ENCODE measurements around the gene GGCX.

Gene GGCX

GRCh38 chr2:85591563-85591962 is 30.3 kb upstream of the GGCX start:
- Histone ChIP-seq H3K27me3 (ENCODE audit: low read depth, low read length) (no peaks in the 10 kb centered on the region), H3K4me1 (ENCODE audit: control insufficient read depth in 1 of 2, insufficient read depth in 2 of 2, low read length in 2 of 2) (peaks cover 14 to 36% of the 10 kb centered on the region in 2 donors), H3K27ac (ENCODE audit: low read length) (no peak overlapping the region), H3K4me3 (ENCODE audit: low read depth in 1 of 2, low read length in 2 of 2) (no peak overlapping the region), H3K36me3 (ENCODE audit: control insufficient read depth in 1 of 2, insufficient read depth in 2 of 2, low read length in 2 of 2) (no peaks in the 10 kb centered on the region), H3K9me3 (ENCODE audit: control insufficient read depth in 1 of 2, low read length in 2 of 2) (no peaks in the 10 kb centered on the region)

- Histone ChIP-seq H3K4me1 (ENCODE audit: control insufficient read depth in 1 of 2, insufficient read depth in 2 of 2, low read length in 2 of 2) (peaks cover 9 to 30% of the 10 kb centered on the region in 2 donors), H3K27me3 (ENCODE audit: low read depth, low read length) (no peaks in the 10 kb centered on the region), H3K27ac (ENCODE audit: low read length) (no peak overlapping the region), H3K36me3 (ENCODE audit: control insufficient read depth in 1 of 2, insufficient read depth in 2 of 2, low read length in 2 of 2) (no peaks in the 10 kb centered on the region), H3K9me3 (ENCODE audit: control insufficient read depth in 1 of 2, low read length in 2 of 2) (no peaks in the 10 kb centered on the region), H3K4me3 (ENCODE audit: low read depth in 1 of 2, low read length in 2 of 2) (no peak overlapping the region)
Measured at GRCh38 chr2:85590950-85591349, 29.7 kb upstream of the GGCX start.

GRCh38 chr2:85589982-85590791 is 28.9 kb upstream of the GGCX start:
- Histone ChIP-seq H3K4me1 (ENCODE audit: control insufficient read depth in 1 of 2, insufficient read depth in 2 of 2, low read length in 2 of 2) (peaks cover 12 to 38% of the 10 kb centered on the region in 2 donors), H3K27ac (ENCODE audit: low read length) (no peak overlapping the region), H3K27me3 (ENCODE audit: low read depth, low read length) (no peaks in the 10 kb centered on the region), H3K4me3 (ENCODE audit: low read depth in 1 of 2, low read length in 2 of 2) (no peak overlapping the region), H3K9me3 (ENCODE audit: control insufficient read depth in 1 of 2, low read length in 2 of 2) (no peaks in the 10 kb centered on the region), H3K36me3 (ENCODE audit: control insufficient read depth in 1 of 2, insufficient read depth in 2 of 2, low read length in 2 of 2) (no peaks in the 10 kb centered on the region)

- Histone ChIP-seq H3K27me3 (ENCODE audit: low read depth, low read length) (no peaks in the 10 kb centered on the region), H3K27ac (ENCODE audit: low read length) (no peak overlapping the region), H3K9me3 (ENCODE audit: control insufficient read depth in 1 of 2, low read length in 2 of 2) (no peaks in the 10 kb centered on the region), H3K36me3 (ENCODE audit: control insufficient read depth in 1 of 2, insufficient read depth in 2 of 2, low read length in 2 of 2) (no peaks in the 10 kb centered on the region), H3K4me1 (ENCODE audit: control insufficient read depth in 1 of 2, insufficient read depth in 2 of 2, low read length in 2 of 2) (peaks cover 17 to 33% of the 10 kb centered on the region in 2 donors), H3K4me3 (ENCODE audit: low read depth in 1 of 2, low read length in 2 of 2) (no peak overlapping the region)
Measured at GRCh38 chr2:85589181-85589580, 27.9 kb upstream of the GGCX start.

GRCh38 chr2:85588645-85589044 is 27.4 kb upstream of the GGCX start:
- peaks cover 20 to 33% of the 10 kb centered on the region in 2 donors for H3K4me1 ChIP-seq (ENCODE audit: control insufficient read depth in 1 of 2, insufficient read depth in 2 of 2, low read length in 2 of 2)
- H3K4me3 ChIP-seq (ENCODE audit: low read depth in 1 of 2, low read length in 2 of 2) = no peak overlapping the region
- H3K9me3 ChIP-seq (ENCODE audit: control insufficient read depth in 1 of 2, low read length in 2 of 2) = no peaks in the 10 kb centered on the region
- no peak overlapping the region for H3K27ac ChIP-seq (ENCODE audit: low read length)
- H3K27me3 ChIP-seq (ENCODE audit: low read depth, low read length) = no peaks in the 10 kb centered on the region
- H3K36me3 ChIP-seq (ENCODE audit: control insufficient read depth in 1 of 2, insufficient read depth in 2 of 2, low read length in 2 of 2) = no peaks in the 10 kb centered on the region

GRCh38 chr2:85588236-85588635 is 26.9 kb upstream of the GGCX start:
- no peaks in the 10 kb centered on the region for H3K36me3 ChIP-seq (ENCODE audit: control insufficient read depth in 1 of 2, insufficient read depth in 2 of 2, low read length in 2 of 2)
- H3K4me3 ChIP-seq (ENCODE audit: low read depth in 1 of 2, low read length in 2 of 2) = no peak overlapping the region
- peaks cover 21 to 33% of the 10 kb centered on the region in 2 donors for H3K4me1 ChIP-seq (ENCODE audit: control insufficient read depth in 1 of 2, insufficient read depth in 2 of 2, low read length in 2 of 2)
- H3K27me3 ChIP-seq (ENCODE audit: low read depth, low read length) = no peaks in the 10 kb centered on the region
- no peak overlapping the region for H3K27ac ChIP-seq (ENCODE audit: low read length)
- no peaks in the 10 kb centered on the region for H3K9me3 ChIP-seq (ENCODE audit: control insufficient read depth in 1 of 2, low read length in 2 of 2)

- H3K27me3 ChIP-seq (ENCODE audit: low read depth, low read length) = no peaks in the 10 kb centered on the region
- H3K27ac ChIP-seq (ENCODE audit: low read length) = peak overlapping the region; percentile 85
- peak overlapping the region; percentile 23 to 76 for H3K4me3 ChIP-seq (ENCODE audit: low read depth in 1 of 2, low read length in 2 of 2)
Measured at GRCh38 chr2:85585781-85586105, 24.4 kb upstream of the GGCX start.

GRCh38 chr2:85584857-85585780 is 23.8 kb upstream of the GGCX start:
- Histone ChIP-seq H3K36me3 (ENCODE audit: control insufficient read depth in 1 of 2, insufficient read depth in 2 of 2, low read length in 2 of 2) (no peaks in the 10 kb centered on the region), H3K9me3 (ENCODE audit: control insufficient read depth in 1 of 2, low read length in 2 of 2) (no peaks in the 10 kb centered on the region), H3K4me3 (ENCODE audit: low read depth in 1 of 2, low read length in 2 of 2) (peak overlapping the region; percentile 72 to 76), H3K27me3 (ENCODE audit: low read depth, low read length) (no peaks in the 10 kb centered on the region), H3K27ac (ENCODE audit: low read length) (peak overlapping the region; percentile 85), H3K4me1 (ENCODE audit: control insufficient read depth in 1 of 2, insufficient read depth in 2 of 2, low read length in 2 of 2) (peaks cover 16 to 24% of the 10 kb centered on the region in 2 donors)

More at GRCh38 chr2:85585781-85586105, 24.4 kb upstream of the GGCX start:
- Histone ChIP-seq H3K9me3 (ENCODE audit: control insufficient read depth in 1 of 2, low read length in 2 of 2) (no peaks in the 10 kb centered on the region), H3K4me1 (ENCODE audit: control insufficient read depth in 1 of 2, insufficient read depth in 2 of 2, low read length in 2 of 2) (peaks cover 16 to 31% of the 10 kb centered on the region in 2 donors), H3K36me3 (ENCODE audit: control insufficient read depth in 1 of 2, insufficient read depth in 2 of 2, low read length in 2 of 2) (no peaks in the 10 kb centered on the region)

GRCh38 chr2:85584354-85584856 is 23.1 kb upstream of the GGCX start, which contains the start of gene VAMP5:
VAMP5 (plus strand) TSS chr2:85584431; CDS start chr2:85584491, 60 bp downstream.
- Histone ChIP-seq H3K27me3 (ENCODE audit: low read depth, low read length) (no peaks in the 10 kb centered on the region), H3K36me3 (ENCODE audit: control insufficient read depth in 1 of 2, insufficient read depth in 2 of 2, low read length in 2 of 2) (no peaks in the 10 kb centered on the region), H3K4me1 (ENCODE audit: control insufficient read depth in 1 of 2, insufficient read depth in 2 of 2, low read length in 2 of 2) (peaks cover 16 to 22% of the 10 kb centered on the region in 2 donors), H3K27ac (ENCODE audit: low read length) (peak within 1 kb of the TSS; percentile 85), H3K4me3 (ENCODE audit: low read depth in 1 of 2, low read length in 2 of 2) (peak within 1 kb of the TSS; percentile 72 to 76), H3K9me3 (ENCODE audit: control insufficient read depth in 1 of 2, low read length in 2 of 2) (no peaks in the 10 kb centered on the region)

- Histone ChIP-seq H3K27ac (ENCODE audit: low read length) (peak overlapping the region; percentile 72), H3K9me3 (ENCODE audit: control insufficient read depth in 1 of 2, low read length in 2 of 2) (no peaks in the 10 kb centered on the region), H3K4me1 (ENCODE audit: control insufficient read depth in 1 of 2, insufficient read depth in 2 of 2, low read length in 2 of 2) (peaks cover 16 to 23% of the 10 kb centered on the region in 2 donors), H3K27me3 (ENCODE audit: low read depth, low read length) (no peaks in the 10 kb centered on the region), H3K4me3 (ENCODE audit: low read depth in 1 of 2, low read length in 2 of 2) (peak overlapping the region; percentile 72 to 76), H3K36me3 (ENCODE audit: control insufficient read depth in 1 of 2, insufficient read depth in 2 of 2, low read length in 2 of 2) (no peaks in the 10 kb centered on the region)
Measured at GRCh38 chr2:85583667-85584353, 22.5 kb upstream of the GGCX start.

Measured in muscle layer of duodenum (tissue), 2 donors.